ENCODE data around the gene PARVA. TPM values are rescaled to one million over a fixed set of nuclear protein-coding genes. Genes with fewer than 3 reads are reported as not detected.

PARVA gene
- total RNA-seq, 1 donor from 2014 or later: 53.3 TPM

DNA sequence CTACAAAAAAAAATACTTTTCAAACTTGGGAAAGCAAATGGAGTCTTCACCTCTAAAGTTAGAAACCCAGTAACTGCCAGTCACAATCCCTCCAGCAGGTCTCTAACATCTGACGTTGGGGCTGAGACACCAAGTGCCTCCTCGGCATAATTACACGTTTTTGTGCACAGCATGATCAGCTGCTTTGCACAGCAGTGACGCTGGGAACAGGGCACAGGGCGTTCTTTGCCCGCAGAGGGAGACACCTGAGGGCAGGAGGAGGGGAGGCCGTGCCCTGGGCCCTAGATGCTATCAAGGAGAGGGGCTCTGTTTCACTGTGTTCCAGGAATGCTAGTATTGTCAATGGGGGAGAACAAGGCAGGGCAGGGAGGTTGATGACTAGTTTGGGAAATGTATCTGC is 120.1 kb downstream of the PARVA start:
- H3K9me3 Mint-ChIP-seq (ENCODE audit: unreplicated experiment): no peaks in the 10 kb centered on the region
- TF ChIP-seq CTCF (IDR thresholded peaks at IDR 0.05; ENCODE audit: unreplicated experiment): no peak
- H3K27me3 Mint-ChIP-seq (ENCODE audit: unreplicated experiment): no peaks in the 10 kb centered on the region
- no peak overlapping the region for H3K4me3 Mint-ChIP-seq (ENCODE audit: unreplicated experiment)
- no peak for DNase-seq (ENCODE audit: low spot score)
- peaks cover 3% of the 10 kb centered on the region for H3K4me1 Mint-ChIP-seq (ENCODE audit: unreplicated experiment)
- H3K36me3 Mint-ChIP-seq (ENCODE audit: low read depth, unreplicated experiment): peaks cover 8% of the 10 kb centered on the region
- H3K27ac Mint-ChIP-seq (ENCODE audit: unreplicated experiment): no peak overlapping the region

GRCh38 chr11:12499071-12499470 is 121.7 kb downstream of the PARVA start:
- H3K27me3 Mint-ChIP-seq (ENCODE audit: unreplicated experiment): no peaks in the 10 kb centered on the region
- H3K4me1 Mint-ChIP-seq (ENCODE audit: unreplicated experiment): peaks cover 3% of the 10 kb centered on the region
- H3K4me3 Mint-ChIP-seq (ENCODE audit: unreplicated experiment): no peak overlapping the region
- no peak for DNase-seq (ENCODE audit: low spot score)
- H3K9me3 Mint-ChIP-seq (ENCODE audit: unreplicated experiment): no peaks in the 10 kb centered on the region
- no peak overlapping the region for H3K27ac Mint-ChIP-seq (ENCODE audit: unreplicated experiment)
- no peak for TF ChIP-seq CTCF (IDR thresholded peaks at IDR 0.05; ENCODE audit: unreplicated experiment)
- peaks cover 12% of the 10 kb centered on the region for H3K36me3 Mint-ChIP-seq (ENCODE audit: low read depth, unreplicated experiment)

DNA sequence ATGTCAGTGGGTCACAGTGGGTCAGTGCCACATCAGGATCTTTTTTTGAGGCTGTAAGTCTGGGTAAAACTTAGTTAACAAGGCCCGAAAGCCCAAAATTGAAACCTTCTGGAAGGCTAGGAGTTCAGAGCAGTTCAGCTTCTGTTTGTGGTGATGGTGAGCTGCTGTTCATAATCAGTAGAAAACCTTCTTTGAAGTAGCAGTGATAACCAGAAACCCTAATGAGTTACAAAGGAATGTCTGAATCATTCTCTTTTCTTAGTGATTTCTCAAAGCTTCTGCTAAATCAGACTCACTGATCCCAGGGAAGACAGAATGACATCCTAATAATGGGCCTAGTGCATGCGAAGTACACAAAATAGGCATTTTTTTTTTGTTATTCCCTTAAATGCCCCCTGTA is 124.7 kb downstream of the PARVA start:
- H3K4me1 Mint-ChIP-seq (ENCODE audit: unreplicated experiment): no peaks in the 10 kb centered on the region
- no peak for DNase-seq (ENCODE audit: low spot score)
- no peaks in the 10 kb centered on the region for H3K9me3 Mint-ChIP-seq (ENCODE audit: unreplicated experiment)
- H3K4me3 Mint-ChIP-seq (ENCODE audit: unreplicated experiment): no peak overlapping the region
- no peak for TF ChIP-seq CTCF (IDR thresholded peaks at IDR 0.05; ENCODE audit: unreplicated experiment)
- H3K36me3 Mint-ChIP-seq (ENCODE audit: low read depth, unreplicated experiment): peaks cover 12% of the 10 kb centered on the region
- H3K27me3 Mint-ChIP-seq (ENCODE audit: unreplicated experiment): peaks cover 2% of the 10 kb centered on the region
- H3K27ac Mint-ChIP-seq (ENCODE audit: unreplicated experiment): no peak overlapping the region

DNA sequence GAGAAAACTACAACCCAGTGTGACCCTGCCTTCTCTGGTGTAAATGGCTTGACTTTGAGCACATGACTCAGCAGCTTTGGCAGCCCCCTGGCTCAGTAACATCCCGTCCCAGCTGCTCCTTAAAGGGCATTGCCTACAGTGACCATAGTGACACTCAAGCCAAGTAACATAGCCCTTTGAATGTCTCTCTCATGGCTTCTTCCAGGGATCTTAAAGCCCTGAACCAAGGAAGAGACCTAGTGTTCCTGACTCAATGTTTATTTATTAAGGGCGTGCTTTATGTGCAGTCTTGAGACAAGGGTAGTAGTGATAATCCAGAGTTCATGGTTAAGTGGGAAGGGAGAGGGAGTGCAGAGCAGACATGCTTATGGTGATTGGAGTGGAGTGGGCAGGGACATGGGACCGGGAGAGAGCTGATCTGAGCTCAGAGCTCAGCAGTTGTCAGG is 125.7 kb downstream of the PARVA start:
- TF ChIP-seq CTCF (IDR thresholded peaks at IDR 0.05; ENCODE audit: unreplicated experiment): no peak
- Mint-ChIP-seq H3K4me3 (ENCODE audit: unreplicated experiment) (no peak overlapping the region), H3K4me1 (ENCODE audit: unreplicated experiment) (peaks cover 1% of the 10 kb centered on the region), H3K27me3 (ENCODE audit: unreplicated experiment) (peaks cover 2% of the 10 kb centered on the region), H3K9me3 (ENCODE audit: unreplicated experiment) (no peaks in the 10 kb centered on the region), H3K36me3 (ENCODE audit: low read depth, unreplicated experiment) (peaks cover 11% of the 10 kb centered on the region), H3K27ac (ENCODE audit: unreplicated experiment) (no peak overlapping the region)
- no peak for DNase-seq (ENCODE audit: low spot score)

GRCh38 chr11:12503886-12504285 is 126.5 kb downstream of the PARVA start:
- Mint-ChIP-seq H3K9me3 (ENCODE audit: unreplicated experiment) (no peaks in the 10 kb centered on the region), H3K36me3 (ENCODE audit: low read depth, unreplicated experiment) (peaks cover 8% of the 10 kb centered on the region), H3K4me1 (ENCODE audit: unreplicated experiment) (peaks cover 4% of the 10 kb centered on the region), H3K27ac (ENCODE audit: unreplicated experiment) (no peak overlapping the region), H3K4me3 (ENCODE audit: unreplicated experiment) (no peak overlapping the region), H3K27me3 (ENCODE audit: unreplicated experiment) (peaks cover 2% of the 10 kb centered on the region)
- TF ChIP-seq CTCF (IDR thresholded peaks at IDR 0.05; ENCODE audit: unreplicated experiment): no peak
- no peak for DNase-seq (ENCODE audit: low spot score)

Measured in endothelial cell (in vitro differentiated cells).